ENCODE measurements around the gene HOXA7.

The HOXA7 gene

DNA sequence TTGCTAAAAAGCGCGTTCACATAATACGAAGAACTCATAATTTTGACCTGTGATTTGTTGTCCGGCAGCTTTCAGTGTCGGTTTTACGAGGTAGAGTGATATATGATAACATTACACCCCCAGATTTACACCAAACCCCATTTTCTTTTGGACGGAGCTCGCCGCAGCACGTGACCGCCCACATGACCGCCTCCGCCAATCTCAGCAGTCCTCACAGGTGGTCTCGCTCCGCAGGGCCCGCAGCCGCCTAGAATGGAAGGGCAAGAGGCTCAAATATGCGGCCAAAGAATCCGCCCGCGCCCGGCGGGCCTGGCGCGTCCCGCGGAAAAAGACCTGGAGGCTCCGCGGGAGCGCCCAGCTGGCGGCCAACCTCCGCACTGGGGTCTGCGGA is at the start of gene HOXA7:
Gene HOXA7 (minus strand): TSS at position 168 of the 391 bp plus-strand sequence. CDS start 130 bp downstream, at position 38.
- no peak for DNase-seq (ENCODE audit: low spot score)

DNA sequence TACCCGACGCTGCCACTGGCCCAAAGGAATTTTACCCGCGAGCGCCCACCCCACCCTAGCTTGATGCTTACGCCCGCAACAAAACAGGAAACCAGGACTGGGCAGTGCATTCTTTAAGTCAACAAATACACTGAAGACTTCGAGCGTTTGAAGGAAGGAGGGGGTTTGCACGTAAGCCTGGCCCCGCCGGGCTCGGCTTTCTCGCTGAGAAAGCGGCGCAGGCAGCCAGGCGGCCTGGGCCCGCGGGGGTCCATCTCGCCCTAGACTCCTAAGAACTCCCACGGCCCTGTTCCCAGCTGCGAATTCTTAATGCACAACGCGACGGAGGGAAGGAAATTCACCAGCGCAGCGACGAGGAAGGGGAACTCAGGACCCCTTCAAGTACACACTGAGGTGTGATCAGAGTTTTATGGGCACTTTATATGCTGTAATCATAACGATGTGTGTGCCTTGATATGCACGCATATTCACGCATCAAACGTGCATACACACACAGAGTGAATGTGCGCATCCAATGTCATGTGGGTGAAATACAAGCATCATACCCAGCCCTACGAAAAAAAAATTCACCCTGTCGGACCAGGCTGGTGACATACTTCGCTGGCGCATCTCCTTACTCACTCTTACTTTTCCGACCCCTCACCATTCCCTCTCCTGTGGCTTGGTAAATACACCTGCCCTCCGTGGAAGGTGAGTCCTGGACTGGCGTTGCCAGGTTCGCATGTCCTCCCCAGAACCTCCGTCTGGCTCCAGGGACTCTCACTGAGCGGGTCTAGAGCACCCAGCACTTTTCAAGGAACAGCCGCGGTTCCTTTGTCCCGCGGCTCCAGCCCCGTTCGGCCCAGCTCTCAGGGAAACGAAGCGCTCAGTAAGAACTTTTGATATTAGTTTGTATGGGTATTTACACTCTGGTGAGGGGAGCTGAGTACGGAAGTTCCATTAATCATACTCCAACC is 49.1 kb upstream of the HOXA7 start:
- DNase-seq (ENCODE audit: low spot score) = no peak

DNA sequence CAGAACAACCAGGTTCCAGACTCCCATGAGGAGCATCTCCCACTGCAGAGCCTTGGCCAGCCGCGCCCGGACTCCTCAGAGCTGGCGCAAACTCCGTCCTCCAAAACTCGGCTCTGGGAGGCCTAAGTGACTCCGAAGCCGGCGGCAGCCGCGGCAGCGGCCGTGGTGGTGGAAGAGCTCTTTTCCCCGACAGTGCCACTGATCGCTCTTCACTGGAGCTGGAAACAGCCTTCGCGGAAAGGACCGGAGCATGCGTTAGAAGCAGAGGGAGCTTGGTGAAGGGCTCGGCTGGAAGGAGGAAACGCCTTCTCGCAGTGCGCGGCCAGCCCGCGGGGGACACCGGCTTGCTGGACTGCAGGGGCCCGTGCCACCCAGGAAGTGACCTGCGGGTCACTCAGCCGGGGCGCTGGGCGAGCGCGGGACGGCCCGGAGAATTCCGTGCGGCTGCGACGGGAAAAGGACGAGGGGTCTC is 48.4 kb upstream of the HOXA7 start:
- DNase-seq (ENCODE audit: low spot score) = no peak

DNA sequence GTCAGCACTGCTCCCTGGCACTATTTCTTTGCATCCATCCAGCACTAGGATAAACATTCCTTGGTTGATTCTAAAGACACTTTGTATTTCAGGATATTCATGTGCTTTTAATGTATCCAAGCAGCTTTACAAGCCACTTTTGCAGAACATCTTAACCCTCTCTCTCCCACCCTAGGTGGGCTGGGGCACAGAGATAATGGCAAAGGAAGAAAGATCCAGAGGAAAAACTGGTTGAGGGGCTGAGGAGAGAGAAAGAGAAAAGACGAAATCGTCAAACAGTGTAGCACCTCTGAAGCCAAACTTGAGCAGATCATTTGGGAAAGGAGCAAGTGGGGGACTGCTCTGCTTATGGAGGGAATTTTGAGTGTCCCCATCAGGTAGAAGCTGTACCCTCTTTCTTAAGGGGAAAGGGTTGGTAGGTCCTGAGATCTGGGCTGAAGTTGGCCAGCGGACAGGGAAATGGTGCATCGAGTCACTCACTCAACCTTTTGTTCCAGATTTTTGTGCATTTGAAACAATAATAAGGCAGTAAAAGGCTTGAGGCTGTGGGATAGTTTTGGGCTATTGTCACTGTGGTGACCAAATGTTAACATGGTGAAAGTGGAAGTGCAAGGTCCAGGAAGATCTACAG is 47.6 kb upstream of the HOXA7 start:
- no peak for DNase-seq (ENCODE audit: low spot score)

DNA sequence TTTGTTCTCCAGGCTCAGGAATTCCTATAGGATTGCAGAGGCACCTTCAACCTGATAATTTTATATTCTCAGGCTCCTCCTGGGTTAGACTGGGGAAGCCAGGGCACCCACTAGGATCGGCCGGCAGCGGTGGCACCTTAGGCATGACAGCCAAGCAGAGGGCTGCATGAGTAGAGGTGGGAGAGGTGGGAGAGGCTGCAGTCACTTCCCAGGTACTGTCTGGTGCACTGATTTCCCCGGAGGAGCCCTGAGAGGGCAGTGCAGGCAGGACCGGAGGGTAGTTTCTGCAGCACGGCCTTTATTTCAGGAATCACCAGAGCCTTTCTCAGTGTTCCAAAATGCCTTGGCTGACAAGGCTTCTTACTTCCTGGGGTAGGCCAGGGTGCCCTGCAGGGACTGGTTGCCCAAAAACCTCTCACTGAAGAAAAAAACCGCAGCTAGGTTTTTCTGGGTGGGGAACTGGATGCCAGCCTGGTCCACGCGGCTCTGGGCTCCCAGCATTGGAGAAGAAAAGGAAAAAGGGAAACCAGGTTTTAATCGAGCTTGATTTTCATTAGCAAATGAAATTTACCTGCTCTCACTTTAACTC is 47.0 kb upstream of the HOXA7 start:
- DNase-seq (ENCODE audit: low spot score) = no peak

DNA sequence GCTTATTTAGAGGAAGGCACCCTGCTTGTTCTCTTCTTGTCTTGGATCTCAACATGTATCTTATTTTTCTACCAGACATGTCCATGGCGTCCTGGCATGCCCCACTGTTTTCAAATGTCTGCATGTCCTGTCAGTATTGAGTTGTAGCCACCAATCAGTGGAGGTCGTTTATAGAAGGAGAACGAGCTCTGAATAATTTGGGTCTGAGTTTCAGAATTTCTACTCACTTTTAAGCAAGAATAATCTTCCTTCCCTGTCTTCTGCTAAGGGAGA is 46.3 kb upstream of the HOXA7 start:
- no peak for DNase-seq (ENCODE audit: low spot score)

DNA sequence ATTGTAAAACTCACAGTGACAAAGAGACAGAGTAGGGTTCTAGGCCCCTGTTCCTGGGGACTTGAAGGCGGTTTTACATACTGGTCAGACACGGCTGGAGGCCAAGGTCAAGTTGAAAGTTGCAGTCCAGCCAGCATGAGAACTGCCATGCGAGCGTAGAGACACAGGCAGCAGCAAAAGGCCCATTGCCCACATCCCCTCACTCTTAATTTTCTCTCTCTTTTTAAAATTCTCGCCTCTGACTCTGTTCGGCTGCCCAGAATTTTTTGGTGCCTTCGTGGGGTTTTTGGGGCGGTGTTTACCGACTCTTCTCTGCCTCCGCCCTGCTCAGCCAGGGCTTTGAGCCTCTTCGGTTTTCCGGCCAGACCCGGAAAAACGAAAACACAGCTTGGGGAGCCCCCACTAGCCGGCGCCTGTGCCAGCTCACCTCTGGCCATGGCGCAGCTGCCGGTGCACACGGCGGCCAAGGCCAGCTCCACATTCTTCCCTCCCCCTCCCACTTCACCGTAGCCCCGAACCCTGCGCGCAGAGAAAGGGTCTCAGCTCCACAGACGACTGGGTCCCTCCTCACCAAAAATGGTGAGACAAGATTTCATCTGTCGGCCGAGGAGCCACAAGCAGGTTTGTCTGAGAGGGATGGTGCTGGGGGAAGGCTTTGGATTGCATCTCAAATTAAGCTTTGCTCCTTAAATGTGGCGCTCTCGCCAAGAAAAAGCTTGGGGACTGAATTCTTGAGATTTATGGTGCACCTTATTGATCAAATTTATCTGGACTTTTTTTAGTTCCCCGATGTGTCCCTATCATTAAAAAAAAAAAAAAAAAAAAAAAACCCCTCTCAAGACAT is 45.8 kb upstream of the HOXA7 start:
- no peak for DNase-seq (ENCODE audit: low spot score)

DNA sequence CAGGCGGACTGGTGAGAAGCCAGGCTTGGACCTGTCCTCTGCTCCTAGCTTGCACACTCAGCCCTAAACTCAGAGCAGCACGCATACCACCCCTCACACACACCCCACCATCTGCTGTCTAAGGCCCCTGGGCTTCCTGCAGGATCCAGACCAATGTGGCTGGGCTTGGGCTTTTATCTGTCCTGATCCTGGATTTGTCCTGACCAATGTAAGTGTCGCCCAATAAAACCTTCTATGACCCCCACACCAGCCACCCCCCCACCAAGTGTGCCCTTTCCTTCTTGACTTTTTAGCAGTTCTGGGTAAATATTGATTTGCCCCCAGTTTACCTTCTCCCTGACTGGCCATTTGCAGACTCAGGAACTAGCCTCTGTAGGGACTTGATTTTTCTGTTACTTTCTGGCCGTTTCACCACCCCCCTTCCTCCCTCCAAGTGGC is 45.1 kb upstream of the HOXA7 start:
- DNase-seq (ENCODE audit: low spot score) = no peak

DNA sequence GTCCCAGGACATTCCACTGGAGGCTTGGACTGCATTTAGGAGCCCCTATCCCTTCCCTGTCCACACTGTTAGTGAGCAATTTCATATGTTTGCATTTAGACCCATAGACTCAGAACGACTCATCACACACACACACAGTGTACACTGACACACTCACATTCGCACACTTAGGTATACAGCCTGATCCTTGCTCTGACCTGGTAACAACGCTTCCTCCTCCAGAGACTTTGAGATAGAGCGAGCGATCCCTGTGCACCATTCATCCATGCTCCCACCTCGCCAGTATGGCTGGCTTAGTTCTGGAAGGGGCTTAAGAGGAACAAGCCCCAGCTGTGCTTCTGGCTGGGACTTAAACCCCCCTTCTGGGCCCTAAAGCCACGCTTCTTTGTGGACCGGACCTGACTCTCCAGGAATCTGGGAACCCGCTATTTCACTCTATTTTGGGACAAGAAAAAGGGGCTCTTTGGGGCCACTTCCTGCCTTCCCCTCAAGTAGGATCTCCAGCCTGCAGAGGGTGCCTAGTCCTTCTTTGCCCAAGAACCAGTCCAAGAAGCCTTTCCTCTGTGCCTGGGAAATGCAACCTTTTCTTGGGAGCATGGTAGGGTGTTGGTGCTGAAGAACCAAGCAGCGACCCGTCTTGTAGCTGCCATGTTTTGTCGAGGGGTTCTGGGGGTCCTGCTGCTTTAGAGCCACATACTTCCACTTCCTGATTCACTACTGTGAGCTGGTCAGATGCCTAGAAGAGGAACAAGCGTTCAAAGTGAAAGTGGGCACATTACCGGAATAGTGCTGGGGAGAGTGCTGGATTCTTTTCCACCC is 44.5 kb upstream of the HOXA7 start:
- DNase-seq (ENCODE audit: low spot score) = peak; percentile 64

DNA sequence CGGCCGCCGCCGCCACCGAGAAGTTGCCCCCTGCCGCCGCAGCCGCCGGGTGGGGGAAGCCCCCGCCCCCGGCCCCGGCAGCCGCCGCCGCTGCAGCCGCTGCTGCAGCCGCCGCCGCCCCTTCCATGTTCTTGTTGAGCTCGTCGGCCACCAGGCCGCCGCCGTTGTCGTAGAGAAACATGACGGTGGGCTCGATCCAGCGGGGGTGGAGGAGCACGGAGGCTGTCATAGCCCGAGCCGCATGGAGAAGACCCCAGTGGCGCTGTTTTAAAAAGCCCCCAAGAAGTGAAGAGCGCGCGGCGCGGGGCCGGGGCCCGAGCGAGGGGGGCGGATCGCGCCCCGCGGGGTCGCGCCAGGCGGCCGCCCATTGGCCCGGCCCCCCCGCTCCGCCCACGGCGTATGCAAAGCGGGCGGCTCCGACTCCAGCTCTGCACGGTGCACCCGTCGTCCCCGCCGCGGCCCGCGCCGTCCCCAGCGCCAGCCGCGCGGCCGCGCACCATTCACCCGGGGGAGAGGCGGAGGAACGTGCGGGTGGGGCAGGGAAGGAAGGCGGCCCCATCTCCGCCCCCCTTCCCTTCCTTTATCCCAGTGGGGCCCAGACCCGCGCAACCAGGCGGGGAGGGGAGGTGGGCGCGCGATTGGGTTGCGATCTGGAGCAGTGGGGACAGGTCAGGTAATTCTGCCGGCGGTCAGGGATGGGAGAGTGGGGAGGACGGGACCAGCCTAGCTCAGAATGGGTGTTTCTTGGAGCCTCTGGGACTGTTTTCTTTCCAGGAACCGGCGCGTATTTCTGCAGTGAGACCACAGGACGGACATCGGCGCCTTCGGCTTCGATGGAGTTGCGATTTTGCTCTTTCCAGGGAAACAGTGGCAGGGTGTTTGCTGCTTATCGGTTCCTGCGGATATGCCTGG is 43.6 kb upstream of the HOXA7 start, which contains the start of gene HOXA13:
Gene HOXA13 (minus strand): TSS at position 243 of the 912 bp plus-strand sequence. CDS start 14 bp downstream, at position 229.
- peak; percentile 85 for DNase-seq (ENCODE audit: low spot score)

DNA sequence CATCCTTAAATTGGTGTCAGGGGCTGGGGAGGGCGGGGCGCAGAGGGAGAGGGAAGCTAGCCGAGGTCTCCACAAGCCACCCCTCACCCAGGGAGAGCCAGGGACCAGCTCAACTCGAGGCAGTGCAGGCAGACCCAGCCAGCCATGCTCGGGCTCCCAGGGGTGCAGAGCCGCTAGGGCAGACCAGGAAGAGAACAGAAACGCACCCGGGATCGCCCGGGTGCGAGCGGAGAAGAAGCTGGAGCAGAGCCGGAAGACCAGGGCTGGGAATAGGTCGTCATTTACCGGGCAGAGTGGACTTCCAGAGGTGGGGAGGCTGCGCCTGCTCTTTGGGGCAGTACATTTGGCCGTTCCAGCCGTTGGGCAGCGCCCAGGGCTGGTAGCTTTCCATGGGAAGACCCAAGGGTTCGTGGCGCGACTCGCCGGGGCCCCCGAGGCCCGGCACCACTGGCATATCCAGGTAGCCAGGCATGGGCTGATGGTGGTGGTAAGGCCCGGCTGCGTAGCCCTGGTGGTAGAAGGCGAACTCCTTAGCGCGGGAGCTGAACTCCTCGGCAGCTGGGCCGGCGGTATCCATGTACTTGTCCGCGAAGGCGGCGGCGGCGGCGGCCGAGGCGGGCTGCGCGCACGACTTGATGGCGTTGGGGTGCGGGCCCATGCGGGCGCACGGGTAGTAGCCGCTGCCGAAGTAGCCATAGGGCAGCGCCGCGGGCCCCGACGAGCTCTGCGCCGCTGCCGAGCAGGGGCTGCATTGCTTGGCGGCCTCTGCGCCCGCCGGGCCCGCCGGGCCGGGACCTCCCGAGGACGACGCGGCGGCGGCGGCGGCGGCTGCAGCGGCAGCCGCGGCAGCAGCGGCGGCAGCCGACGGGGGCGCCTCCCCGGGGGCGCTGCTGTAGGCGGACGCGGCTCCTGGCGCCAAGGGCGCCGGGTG is 42.7 kb upstream of the HOXA7 start:
- DNase-seq (ENCODE audit: low spot score) = no peak

DNA sequence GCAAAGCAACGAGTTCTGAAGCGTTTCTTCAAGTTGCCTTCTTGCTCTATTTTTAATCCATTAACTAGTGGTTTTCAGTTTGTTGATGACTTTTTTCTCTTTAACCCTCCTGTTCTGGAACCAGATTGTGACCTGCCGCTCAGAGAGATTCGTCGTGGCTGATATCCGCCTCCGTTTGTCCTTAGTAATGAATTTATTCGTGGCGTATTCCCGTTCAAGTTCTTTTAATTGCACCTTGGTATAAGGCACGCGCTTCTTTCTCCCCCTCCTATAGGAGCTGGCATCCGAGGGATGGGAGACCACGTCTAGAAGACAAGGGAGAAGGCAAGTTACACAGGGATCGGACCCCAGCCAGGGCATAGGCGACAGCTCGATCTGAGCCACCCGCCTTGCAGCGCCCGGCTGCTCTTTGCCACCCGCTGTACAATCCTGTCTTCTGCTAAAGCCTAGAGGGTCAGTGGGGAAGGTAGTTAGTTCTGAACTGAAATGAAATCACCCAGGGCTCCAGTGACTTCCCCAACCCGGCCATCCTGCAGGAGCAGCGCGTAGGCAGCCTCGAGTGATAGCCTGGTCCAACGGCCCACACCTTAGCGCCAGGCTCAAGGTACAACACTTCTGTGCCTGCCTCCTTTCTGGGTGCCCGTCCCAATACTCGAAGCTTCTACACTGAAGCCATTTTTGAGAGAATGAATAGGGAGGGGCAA is 41.8 kb upstream of the HOXA7 start:
- no peak for DNase-seq (ENCODE audit: low spot score)

DNA sequence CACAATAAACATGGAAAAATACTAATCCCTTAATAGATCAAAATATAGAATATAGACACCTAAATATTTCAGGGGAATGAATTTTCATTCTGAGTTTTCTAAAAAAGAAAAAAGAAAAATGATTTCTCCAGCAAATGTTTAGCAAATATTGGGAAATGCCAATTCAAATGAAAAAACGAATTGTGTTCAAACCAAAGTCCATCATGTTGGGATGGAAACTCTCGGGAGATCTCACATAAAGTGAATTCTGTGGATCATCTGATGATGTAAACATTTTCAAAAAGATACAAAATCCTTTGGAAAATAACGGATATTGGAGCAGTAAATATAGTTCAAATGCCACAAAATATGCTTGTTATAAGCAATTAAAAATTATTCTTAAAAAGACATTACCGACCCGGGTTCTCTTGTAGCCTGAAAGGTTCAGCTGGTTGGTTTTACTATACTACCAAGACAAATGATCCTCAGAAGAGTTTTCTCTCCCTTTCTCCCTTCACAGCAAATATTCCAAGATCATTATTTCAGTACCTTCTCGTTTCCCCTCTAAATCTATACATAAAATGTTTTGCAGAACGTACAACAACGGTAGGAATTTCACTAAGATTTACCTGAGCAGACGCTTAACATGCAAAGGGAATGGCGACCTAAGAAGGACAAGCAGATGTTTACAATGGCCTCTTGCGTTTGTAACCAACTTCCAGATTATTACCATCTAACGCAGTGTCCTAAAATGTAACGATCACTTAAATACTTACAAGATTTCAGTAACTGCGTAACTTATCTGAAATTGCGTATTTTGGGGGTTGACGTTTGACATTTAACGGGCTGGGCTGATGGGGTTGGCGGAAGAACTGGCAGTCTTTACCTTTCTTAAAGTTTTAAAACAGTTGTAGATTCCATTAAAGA is 40.9 kb upstream of the HOXA7 start:
- DNase-seq (ENCODE audit: low spot score) = no peak

DNA sequence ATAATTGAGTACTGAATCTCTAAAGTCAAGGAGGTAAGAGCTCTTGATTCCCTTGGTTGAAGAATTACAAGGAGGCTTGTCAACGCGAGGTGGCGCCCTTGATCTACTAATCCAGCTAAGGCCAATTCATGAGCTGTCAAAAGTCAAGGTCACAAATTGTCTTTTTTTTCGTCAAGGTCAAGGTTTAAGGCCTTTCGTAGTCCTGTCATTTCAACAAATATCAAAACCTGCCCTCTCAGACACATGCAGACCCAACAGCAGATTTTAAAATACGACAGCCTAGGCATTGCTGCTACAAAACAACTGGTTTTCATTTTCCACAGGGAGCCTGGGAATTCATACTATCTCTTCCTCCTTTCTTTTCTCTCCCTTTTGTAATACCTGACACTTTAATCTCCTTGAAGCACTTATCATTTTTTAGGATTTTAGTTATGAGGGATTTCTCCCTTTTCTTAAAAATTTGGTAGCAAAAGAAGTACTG is 39.9 kb upstream of the HOXA7 start:
- peak; percentile 94 for DNase-seq (ENCODE audit: low spot score)

DNA sequence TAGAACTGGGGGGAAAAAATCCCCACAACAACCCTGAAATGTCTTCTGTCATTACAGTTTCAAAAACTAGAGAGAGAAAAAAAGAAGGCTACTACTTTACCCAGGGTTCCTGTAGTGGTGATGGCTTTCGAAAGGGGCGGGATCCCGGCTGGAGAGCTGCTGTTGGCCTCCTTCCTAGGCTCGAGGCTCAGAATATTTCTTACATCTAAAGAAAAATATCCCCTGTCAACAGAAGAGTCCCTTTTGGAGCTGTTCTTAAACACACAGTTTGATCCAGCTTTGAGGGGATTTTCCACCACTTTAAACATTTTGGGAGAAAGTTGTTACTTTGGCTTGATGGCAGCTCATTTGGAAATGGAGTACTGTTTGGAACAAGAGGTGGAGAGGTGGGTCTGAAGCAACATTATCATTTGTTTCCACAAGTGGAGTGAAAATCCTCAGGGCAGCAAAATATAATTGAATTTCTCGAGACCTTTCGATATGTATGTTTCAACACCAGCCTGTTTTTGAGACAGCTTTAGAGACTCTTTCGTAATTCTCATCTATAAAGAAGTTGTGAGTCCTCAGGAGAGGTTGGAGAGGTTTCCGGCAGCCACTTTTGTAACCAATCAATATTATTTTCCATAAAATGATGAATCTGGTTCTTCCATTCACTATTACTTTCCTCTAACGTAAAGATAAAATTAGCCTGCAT is 38.4 kb upstream of the HOXA7 start:
- DNase-seq (ENCODE audit: low spot score) = no peak

DNA sequence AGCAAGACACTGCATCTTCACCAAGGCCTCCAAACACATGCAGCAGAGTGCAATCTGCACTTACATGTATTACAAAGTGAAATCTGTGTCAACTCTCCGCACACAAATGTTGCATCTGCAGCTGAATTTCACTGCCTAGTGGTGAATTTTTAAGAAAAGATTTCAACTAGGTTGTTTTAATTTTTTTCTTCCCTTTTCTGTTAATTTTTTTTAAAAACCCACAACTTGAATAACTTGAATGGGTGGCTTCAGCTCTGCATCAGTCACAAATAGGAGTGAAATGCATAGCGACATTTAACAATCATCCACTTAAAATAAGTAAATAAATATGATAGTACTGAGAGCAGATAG is 37.5 kb upstream of the HOXA7 start:
- DNase-seq (ENCODE audit: low spot score) = no peak
